COLO668 (cell line): ENCODE results near the gene TRANK1.
"Not testable (repeated sequence)": the region's sequence is repeated elsewhere in the genome, so short reads cannot be mapped to it uniquely, and the experiment has no call there.

Source experiments
- DNase-seq: peaks from one replicate; lab custom pipeline; 2025; ENCODE audit not compliant: unreplicated experiment; lab: John Stamatoyannopoulos, UW

The TRANK1 gene

DNA sequence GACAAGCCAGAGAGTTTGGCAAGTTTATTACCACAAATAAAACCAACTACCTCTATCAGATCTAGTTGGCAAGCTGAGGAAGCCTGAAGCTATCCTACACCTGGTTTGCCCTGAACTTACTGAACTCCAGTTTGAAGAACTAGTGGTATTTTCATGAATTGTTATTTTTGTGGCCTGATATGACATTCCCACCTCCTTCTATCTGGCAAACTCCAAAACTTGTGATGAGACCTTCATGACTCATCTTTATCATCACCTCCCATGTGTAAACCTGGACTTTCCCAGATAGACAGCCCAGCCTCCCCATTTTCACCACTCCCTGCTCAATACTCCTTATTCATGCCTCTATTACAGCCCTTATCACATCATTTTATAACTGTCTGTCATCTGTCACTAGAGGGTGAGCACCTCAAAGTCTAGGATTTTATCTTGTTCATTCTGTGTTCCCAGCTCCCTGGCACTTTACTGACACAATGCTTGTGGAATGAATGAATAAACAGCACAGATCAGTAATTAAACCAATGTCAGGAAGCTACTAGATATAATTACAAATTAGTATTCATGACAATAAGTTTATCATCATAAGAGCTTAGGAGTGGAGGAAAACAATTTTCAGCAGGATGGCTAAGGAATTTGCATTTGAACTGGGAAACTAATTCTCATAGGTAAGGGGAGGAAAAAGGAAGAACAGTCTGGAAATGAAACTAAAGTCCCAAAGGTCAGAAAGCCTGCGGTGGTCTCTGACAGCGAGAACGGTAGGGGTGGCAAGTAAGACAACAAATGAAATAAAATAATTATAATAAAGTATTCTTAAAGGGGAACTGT is 13.2 kb upstream of the TRANK1 start:
- DNase-seq: no peak

DNA sequence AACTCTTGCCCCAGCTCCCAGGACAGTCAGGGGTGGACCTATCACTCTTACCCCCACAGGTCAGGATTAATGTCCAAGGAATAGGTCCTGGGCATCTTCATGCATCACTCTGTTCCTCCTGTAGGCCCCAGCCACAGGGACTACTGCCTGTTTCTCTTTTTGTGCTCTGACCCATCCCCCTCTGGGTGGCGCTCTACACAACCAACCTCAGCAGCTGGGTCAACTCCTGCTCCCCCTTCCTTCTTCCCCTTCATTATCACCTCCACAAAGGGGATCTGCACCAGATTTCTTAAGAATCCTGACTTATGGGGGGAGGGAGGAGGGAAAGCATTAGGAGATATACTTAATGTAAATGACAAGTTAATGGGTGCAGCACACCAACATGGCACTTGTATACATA is 12.2 kb upstream of the TRANK1 start:
- DNase-seq: no peak

DNA sequence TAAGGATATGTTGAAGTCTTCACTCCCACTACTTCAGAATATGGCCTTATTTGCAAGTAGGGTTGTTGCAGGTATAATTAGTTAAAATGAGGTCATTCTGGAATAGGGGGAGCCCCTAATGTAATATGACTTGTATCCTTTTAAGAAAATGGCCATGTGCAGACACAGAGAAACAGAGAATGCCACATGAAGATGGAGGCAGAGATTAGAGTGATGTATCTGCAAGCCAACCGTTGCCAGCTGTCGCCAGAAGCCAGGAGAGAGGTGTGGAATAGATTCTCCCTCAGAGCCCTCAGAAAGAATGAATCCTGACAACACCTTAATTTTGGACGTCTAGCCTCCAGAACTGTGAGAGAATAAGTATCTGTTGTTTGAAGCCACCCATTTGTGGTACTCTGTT is 11.3 kb upstream of the TRANK1 start:
- DNase-seq: no peak

DNA sequence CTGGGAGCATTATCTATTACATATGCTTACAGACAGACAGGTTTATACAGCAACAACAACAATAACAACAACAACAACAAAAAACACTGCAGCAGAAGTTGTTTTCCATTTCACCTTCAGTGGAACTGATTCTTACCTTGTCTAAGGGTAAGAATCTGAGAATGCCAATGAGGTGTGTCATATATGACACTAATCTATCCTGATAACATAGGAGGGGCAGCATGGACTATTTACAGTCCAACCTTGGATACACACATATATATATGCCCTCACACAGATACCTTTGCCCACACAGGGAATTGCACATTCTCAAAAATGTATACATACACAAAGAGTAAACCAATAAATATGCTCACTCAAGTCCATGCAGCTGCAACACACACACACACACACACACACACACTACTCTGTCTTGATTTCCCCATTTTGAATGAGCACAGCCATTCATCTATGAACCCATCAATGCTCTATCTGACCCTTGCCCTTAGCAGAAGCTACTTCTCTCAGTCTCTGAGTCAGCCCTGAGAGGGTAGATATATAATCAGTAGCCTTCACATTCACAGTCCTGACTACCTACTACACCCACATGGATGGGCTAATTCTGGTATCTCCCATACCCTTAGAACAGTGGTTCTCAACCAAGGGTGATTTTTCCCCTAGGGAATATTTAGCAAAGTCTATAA is 9.7 kb upstream of the TRANK1 start:
- no peak for DNase-seq

DNA sequence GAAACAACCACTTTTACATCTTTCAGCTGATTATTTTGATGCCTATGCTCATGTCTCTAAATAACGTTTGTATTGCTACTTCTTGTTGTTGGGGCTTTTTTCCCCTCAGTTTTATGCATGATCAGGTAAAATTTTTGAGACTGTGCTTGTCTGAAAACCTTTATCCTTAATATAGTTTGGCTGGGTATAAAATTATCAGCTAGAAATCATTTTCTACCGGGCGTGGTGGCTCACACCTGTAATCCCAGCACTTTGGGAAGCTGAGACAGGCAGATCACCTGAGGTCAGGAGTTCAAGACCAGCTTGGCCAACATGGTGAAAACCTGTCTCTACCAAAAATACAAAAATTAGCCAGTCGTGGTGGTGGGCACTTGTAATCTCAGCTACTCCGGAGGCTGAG is 3.0 kb upstream of the TRANK1 start:
- not testable (repeated sequence) for DNase-seq

DNA sequence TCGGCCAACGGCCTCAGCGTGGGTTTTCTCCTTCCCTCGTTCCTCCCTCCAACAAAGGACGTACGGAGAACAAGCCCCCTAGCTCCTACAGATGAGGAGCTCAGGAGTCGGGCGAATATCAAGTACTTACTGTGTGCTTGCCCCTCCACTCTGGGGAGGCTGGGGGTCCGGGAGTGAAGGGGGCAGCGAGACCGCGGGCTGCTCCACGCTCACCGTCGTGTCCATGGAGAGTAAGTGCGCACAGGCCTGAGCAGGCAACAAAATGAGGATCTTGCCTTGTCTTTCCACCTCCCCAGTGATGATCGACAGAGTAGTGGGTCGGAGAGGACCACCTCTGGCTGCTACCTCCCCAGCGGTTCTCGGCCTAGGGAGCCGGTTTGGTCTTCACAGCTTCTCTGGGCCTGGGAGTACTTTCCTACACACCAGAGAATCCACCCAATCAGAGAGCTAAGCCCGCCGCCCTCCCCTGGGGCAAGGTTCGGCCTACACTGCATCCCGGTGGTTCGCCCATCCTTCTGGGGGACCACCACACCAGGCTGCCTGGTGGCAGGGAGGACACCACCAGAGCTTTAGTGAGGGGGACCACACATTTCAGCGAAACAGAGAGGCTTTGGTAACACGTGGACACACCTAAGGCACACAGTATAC is 603 bp upstream of the TRANK1 start:
- no peak for DNase-seq

DNA sequence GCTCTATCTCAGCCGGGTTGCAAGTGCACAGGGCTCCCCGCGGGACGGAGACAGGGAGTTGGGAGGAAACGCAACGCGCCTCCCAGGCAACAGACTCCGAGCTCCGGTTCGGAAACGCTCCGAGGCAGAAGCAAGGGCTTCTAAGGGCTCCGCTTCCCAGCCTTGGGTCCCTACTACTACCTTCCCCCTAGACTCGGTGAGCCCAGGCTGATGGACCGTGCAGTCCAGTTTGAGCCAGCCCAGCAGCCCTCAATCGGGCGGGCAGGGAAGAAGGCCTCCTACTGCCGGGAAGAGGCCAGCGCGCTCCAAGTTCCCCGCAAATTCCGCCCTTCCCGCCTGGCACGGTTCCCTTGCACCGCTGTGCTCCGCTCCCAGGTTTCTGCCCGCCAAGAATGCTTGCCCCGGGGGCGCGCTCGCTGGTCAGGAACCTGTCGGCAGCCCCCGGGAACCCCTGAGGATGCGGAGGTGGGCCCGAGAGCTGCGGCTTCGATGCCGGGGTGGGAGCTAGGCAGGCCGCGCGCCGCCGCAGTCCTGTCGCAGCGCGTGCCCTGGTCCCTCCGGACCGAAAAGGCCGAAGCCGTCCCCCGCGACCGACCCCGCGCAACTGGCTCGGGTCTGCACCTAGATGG is 728 bp downstream of the TRANK1 start:
- peak; percentile 67 for DNase-seq

DNA sequence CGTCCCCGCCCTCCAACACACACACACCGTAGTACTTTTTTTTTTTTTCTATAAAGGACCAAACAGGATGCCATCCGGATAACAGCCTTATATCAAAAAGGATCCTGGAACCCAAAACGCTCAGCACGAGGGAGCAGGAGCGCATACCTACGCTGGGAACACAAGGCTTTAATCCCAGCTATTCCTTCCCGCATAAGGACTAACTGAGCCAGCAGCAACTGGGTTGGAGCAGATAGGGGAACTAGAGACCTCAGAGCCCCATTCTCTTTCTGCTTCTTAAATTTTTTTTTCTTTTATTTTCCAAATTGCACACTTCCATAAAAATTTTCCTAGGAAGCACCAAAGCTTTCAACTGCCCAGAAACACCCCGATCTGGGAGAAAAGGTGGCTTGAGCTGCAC is 1.3 kb downstream of the TRANK1 start:
- DNase-seq: no peak

DNA sequence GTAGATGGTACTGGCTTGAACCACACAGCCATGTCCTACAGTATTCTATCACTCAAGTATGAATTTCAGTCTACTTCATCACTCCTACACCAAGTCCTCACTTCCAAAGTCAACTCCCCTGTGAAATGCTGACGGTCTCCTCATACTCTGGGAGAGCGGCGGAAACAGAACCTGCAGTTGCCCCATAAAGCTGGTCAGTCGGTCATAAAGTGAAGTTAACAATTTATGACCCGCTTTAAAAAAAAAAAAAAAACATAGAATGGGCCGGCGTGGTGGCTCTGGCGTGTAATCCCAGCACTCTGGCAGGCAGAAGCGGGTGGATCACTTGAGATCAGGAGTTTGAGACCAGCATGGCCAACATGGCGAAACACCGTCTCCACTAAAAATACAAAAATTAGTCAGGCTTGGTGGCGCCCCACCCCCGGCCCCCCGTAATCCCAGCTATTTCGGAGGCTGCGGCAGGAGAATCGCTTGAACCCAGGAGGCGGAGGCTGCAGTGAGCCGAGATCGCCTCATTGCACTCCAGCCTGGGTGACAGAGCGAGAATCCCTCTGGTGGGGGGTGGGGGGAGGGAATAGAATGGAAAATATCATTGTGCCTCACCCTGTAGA is 2.1 kb downstream of the TRANK1 start:
- DNase-seq: no peak

DNA sequence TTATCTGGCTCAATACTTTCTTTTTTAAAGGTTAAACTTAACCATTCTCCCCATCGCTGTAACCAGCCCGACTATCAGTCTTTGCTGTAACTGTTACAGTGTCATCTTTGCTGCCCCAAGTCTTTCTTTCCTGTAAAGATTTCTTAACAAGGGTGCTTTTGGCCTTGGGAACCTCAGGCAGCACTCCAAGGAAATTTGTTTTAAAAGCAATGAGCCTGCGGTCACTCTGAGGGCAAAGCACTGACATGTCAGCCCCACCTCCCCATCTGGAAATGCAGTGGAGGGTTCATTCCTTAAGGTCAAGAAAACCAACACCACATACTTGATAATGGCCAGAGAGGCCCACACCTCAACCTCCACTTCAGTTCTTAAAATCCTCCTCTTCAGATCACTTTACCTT is 3.2 kb downstream of the TRANK1 start:
- DNase-seq: no peak

DNA sequence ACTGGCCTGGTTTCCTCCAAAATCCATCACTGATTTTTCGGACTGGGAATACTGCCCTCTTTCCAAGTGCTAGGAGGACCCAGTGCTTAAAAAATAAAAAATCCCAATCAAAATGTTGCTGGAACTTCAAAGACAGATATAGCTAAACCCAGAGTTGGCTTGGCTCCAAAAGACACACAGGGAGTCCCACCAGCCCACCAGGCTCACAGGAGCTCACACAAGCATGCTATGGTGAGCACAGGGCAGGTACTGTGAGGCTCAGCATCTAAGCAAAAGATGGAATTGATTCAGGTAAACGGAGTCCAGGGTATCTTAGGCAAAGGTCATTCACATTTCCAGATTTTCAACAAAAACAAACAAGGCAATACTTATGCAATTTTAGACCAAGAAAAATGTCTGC is 3.7 kb downstream of the TRANK1 start:
- DNase-seq: no peak

DNA sequence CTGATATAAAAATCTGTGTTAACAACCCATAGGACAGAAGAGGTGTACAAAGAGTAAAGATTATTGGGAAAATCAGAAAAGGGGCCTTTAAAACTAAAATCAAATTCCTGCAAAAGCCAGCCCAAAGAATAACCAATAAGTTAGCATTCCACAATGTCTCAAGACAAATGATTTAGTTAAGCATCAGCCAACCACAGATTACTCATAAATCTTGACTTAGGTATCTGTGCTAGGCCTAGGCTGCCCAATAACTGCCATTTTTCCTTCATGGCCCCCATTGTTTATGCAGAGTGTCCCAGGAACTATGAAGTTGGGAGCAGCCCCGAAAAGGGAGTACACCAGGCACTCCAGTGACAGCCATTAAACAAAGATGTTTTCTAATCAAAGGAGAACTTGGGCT is 7.4 kb downstream of the TRANK1 start:
- no peak for DNase-seq

DNA sequence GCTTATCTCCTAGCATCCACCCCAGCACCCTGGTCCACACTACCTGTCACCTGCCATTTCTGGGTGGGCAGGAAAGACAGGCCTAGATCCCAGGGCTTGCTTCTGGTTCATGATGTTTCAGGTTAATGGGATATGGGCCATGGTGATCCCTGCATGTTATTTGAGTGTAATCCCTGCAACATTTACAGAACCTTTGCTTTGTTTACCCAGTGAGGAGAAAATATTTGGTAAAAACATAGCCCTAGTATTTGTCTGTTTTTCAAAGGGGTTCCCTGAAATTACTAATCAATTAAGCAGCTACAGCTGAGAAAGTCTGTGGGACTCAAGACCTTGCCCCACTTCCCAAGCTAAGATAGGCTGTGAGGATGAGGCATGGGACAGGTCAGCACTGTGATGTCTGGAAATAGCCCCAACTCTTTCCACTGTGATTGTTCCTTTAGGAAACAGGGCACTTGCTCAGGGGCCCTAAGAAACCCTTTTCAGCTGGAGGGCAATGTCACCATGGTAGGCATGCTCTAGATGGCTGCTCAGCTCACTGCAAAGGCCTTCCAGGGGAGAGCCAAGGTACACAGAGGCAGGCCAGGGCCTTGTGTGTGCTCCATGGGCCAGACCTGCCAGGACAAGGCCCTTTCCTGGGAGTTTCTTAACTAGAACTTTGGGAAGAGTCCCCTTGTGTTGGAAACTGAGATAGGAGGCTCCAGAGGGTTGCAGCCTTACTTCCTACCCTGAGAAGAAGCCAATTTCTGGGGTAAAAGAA is 11.1 kb downstream of the TRANK1 start:
- no peak for DNase-seq

DNA sequence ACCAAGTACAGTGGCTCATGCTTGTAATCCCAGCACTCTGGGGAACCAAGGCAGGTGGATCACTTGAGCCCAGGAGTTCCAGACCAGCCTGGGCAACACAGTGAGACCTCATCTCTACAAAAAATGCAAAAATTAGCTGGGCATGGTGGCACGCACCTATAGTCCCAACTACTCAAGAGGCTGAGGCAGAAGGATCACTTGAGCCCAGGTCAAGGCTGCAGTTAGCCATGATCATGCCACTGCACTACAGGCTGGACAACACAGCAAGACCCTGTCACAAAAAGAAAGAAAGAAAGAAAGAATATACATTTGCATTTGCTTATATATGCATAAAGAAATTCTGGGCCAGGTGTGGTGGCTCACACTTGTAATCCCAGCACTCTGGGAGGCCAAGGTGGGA is 13.4 kb downstream of the TRANK1 start:
- DNase-seq: not testable (repeated sequence)

DNA sequence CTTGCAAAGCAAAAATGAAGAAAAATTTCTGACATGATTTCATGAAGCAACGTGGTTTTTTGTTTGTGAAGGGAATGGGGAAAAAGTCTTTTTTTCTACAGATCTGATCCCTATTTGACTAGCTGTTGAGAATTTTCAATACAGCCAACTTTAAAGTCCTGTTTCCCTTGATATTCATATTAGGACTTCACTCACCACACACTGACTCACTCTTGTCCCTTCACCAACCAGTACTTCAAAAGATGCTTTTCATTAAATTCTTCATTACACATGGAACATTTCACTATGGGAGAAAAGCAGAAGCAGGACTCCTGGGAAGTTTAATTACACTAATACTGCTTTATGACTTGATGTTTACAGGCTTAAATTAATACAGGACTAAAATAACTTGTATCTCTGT is 16.6 kb downstream of the TRANK1 start:
- no peak for DNase-seq

DNA sequence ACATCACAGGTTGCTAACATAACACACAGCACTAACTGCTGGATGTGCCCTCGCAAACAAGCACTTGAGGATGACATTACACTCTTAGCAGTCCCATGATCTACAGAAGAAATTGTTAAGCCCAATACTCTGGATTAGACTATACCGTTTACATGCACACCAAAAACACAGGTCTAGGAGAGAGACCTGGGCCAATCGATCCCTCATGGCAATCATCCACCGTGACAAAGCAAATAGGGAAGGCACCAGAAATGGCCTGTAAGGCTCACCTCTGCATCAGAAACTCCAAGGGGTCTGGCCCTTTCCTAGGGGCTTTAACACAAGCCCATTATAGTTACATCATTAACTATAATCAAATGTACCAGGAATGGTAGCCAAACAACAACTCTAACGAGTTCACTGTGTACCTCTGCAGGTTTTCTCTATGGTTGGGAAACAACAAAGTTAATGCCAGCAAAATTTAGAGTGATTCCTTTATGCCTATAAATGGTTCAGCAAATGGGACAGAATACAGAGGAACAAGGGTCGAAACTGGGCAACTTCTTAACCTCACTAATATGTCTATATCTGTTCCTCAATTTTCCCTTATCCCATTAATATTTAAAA is 18.5 kb downstream of the TRANK1 start:
- no peak for DNase-seq

DNA sequence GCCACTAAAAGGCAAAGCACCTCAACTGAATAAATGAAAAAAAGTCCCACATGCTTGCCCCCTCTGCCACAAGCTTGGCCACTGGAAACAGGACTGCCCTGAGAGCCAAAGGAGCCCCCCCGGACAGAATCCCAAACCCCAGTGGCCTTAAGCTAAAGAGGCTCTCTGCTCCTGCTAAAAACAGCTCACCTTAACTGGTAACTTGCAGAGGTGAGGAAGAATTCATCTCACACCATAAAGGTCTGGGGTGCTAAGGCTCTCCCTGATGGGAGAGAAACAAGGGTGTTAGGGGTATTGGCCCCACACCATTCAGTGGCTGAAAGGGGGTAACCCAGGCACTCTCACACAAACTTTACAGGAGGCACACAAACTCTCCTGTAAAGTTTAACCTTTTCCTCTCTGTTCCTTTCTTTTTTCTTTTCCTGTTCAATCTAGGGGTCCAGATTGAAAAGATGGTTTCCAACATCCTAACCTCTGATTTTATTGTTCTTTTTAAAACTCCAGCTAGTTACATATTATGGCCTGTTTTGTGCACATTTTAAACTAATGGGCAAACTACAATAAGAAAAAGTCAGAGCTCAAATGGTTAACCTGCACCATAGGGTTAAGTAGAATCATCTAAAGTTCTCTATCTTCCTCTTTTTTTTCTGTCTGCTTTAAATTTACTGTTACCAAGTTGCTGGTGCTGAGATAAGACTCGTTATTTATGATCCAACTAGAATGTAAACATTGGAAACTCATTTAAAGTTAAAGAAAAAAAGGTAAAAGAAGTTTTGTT is 19.9 kb downstream of the TRANK1 start:
- no peak for DNase-seq

DNA sequence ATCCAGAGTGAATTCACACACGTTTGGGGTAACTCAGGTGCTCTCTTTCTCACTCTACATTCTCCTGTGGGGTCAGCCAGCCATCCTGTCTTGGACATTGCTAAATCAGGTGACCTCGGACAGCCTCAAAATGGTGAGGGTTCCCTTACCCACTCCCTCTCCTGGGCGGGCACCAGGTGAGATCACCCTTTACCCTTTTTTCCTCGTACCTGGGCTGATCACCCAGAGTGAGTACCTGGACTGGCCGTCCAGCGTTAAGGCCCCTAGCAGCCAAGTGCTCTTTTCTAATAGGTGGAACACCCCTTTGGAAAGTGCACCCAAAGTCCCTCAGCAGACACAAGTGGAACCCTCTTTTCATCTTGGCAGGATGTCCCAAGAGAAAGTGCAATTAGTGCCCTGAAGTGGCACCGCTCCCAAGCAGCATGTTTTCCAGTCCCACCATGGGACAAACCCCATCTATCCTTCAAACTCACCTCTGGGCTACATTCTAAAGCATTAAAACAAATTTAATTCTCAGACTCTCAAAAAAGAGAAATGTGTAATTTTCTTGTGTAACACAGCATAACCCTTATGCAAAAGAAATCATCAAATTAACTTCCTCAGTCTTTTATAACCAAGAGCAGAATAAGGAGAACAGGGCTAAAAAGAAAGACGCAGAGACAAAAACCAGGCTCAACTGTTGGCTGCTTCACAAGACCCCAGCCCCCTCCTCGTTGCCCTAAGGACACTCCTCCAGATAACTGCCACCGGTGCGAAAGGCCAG is 20.7 kb downstream of the TRANK1 start:
- DNase-seq: no peak

DNA sequence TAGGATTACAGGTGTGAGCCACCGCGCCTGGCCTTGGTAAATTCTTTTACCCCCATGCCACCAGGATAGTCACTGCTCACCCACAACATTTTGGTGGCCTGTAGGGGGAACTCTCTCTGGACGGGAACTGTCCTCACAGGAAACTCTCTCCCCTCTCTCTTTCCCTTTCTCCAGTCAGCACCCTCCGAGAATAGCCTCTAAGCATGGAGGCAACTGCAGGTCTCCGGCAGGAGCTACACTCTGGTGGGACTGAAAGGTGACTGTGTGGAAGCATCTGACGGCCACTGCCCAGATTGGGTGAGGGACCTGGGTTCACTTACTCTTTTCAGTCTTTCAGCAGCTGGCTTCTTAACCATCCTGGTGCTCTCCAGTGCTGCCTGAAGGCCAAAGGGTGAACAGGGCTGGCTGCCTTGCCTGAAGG is 21.3 kb downstream of the TRANK1 start:
- DNase-seq: no peak
